GM23338 (cell line): ENCODE data around the gene CAMK1. TPM values are rescaled to one million over a fixed set of nuclear protein-coding genes. Genes with fewer than 3 reads are reported as not detected.

ENCODE experiments used
- ATAC-seq: fragments of 200-7000 bp; cut with Tn5 transposase; 3 replicates; pipeline ENCODE4 v1.9.1; 2020
- DNase-seq: peaks from one replicate; pipeline ENCODE4 v3.0.0-alpha.2; 2015; ENCODE audit warnings: low spot score
- H2AFZ ChIP-seq: fragments of 200-600 bp; sonication (generic); 2 replicates; pipeline ENCODE4 v1.8.0; 2016; ENCODE audit warnings: antibody characterized with exemption, mild to moderate bottlenecking, moderate library complexity
- H3F3A ChIP-seq: fragments of 200-600 bp; sonication (generic); replicated peaks from 2 replicates; pipeline ENCODE4 v1.8.0; 2017; ENCODE audit warnings: antibody characterized with exemption, mixed run types, low read depth
- H3K27ac ChIP-seq: fragments of 200-600 bp; sonication (generic); 2 replicates; pipeline ENCODE4 v1.6.1; 2016; ENCODE audit warnings: low read depth
- H3K27me3 ChIP-seq: fragments of 200-600 bp; sonication (generic); 2 replicates; pipeline ENCODE4 v1.8.0; 2016; ENCODE audit warnings: mild to moderate bottlenecking, mixed run types, moderate library complexity; ENCODE audit not compliant: insufficient read depth
- H3K36me3 ChIP-seq: fragments of 200-600 bp; sonication (generic); 2 replicates; pipeline ENCODE4 v1.8.0; 2016; ENCODE audit warnings: mild to moderate bottlenecking; ENCODE audit not compliant: insufficient read depth
- H3K4me1 ChIP-seq: fragments of 200-600 bp; sonication (generic); 2 replicates; pipeline ENCODE4 v1.8.0; 2016; ENCODE audit warnings: mild to moderate bottlenecking, moderate library complexity; ENCODE audit not compliant: insufficient read depth
- H3K4me2 ChIP-seq: fragments of 200-600 bp; sonication (generic); 2 replicates; pipeline ENCODE4 v1.7.1; 2017; ENCODE audit warnings: mixed run types
- H3K4me3 ChIP-seq: fragments of 200-600 bp; sonication (generic); 2 replicates; pipeline ENCODE4 v1.6.1; 2016; ENCODE audit warnings: mixed run types
- H3K79me2 ChIP-seq: fragments of 200-600 bp; sonication (generic); replicated peaks from 2 replicates; pipeline ENCODE4 v1.8.0; 2017; ENCODE audit warnings: mild to moderate bottlenecking; ENCODE audit not compliant: insufficient read depth
- H3K9me2 ChIP-seq: fragments of 200-600 bp; sonication (generic); 2 replicates; pipeline ENCODE4 v1.8.0; 2017; ENCODE audit not compliant: insufficient read depth
- H4K20me1 ChIP-seq: fragments of 200-600 bp; sonication (generic); replicated peaks from 2 replicates; pipeline ENCODE4 v1.8.0; 2017; ENCODE audit warnings: mild to moderate bottlenecking; ENCODE audit not compliant: insufficient read depth
- H3K27ac Mint-ChIP-seq: 2 replicates; pipeline ENCODE4 v1.8.0; 2020; ENCODE audit warnings: inconsistent platforms, mild to moderate bottlenecking, moderate library complexity, mixed read lengths
- H3K27me3 Mint-ChIP-seq: 3 replicates; pipeline ENCODE4 v1.8.0; 2022; ENCODE audit warnings: low read depth, mild to moderate bottlenecking, moderate library complexity, mixed read lengths, inconsistent platforms; ENCODE audit not compliant: insufficient read depth, poor library complexity
- H3K36me3 Mint-ChIP-seq: 3 replicates; pipeline ENCODE4 v1.8.0; 2021; ENCODE audit warnings: low read depth, mild to moderate bottlenecking, inconsistent platforms, moderate library complexity, mixed read lengths
- H3K4me1 Mint-ChIP-seq: 3 replicates; pipeline ENCODE4 v1.8.0; 2020; ENCODE audit warnings: mild to moderate bottlenecking, inconsistent platforms, mixed read lengths
- H3K4me3 Mint-ChIP-seq: 3 replicates; pipeline ENCODE4 v1.8.0; 2021; ENCODE audit warnings: moderate library complexity, mild to moderate bottlenecking, inconsistent platforms, mixed read lengths
- H3K9me3 Mint-ChIP-seq: 3 replicates; pipeline ENCODE4 v1.8.0; 2020; ENCODE audit warnings: moderate library complexity, mild to moderate bottlenecking, inconsistent platforms, mixed read lengths
- CREB1 ChIP-seq: fragments of 250-450 bp; sonication (Bioruptor Pico); IDR thresholded peaks from 2 replicates; pipeline ENCODE4 v1.5.0; 2020; ENCODE audit warnings: low read depth, mild to moderate bottlenecking, moderate library complexity
- EZH2 ChIP-seq: fragments of 200-600 bp; sonication (generic); IDR thresholded peaks from one replicate; pipeline ENCODE4 v1.8.0; 2017; ENCODE audit warnings: antibody characterized with exemption, mild to moderate bottlenecking, low read depth; ENCODE audit not compliant: unreplicated experiment
- EZH2phosphoT487 ChIP-seq: fragments of 200-600 bp; sonication (generic); IDR thresholded peaks from one replicate; pipeline ENCODE4 v1.8.1; 2018; ENCODE audit warnings: antibody characterized with exemption; ENCODE audit not compliant: unreplicated experiment
- JUNB ChIP-seq: IDR thresholded peaks from one replicate; pipeline ENCODE4 v1.6.1; 2016; ENCODE audit warnings: antibody characterized with exemption; ENCODE audit not compliant: unreplicated experiment
- NANOG ChIP-seq: IDR thresholded peaks from 2 replicates; pipeline ENCODE4 v1.6.1; 2016; ENCODE audit warnings: antibody characterized with exemption, borderline replicate concordance
- POLR2AphosphoS5 ChIP-seq: IDR thresholded peaks from 2 replicates; pipeline ENCODE4 v1.6.1; 2016; ENCODE audit warnings: antibody characterized with exemption, low read depth
- REST ChIP-seq: IDR thresholded peaks from one replicate; pipeline ENCODE4 v1.6.1; 2018; ENCODE audit warnings: antibody characterized with exemption; ENCODE audit not compliant: unreplicated experiment
- STAT1 ChIP-seq: IDR thresholded peaks from one replicate; pipeline ENCODE4 v1.6.1; 2016; ENCODE audit warnings: antibody characterized with exemption; ENCODE audit not compliant: unreplicated experiment
- ZNF114 ChIP-seq: fragments of 250-450 bp; sonication (Bioruptor Pico); IDR thresholded peaks from 2 replicates; pipeline ENCODE4 v1.5.0; 2020; ENCODE audit warnings: mild to moderate bottlenecking, moderate library complexity
- ZNF331 ChIP-seq: fragments of 250-450 bp; sonication (Bioruptor Pico); IDR thresholded peaks from 2 replicates; pipeline ENCODE4 v1.5.0; 2020; ENCODE audit warnings: low read depth, mild to moderate bottlenecking, moderate library complexity
- polyA plus RNA-seq: library from polyadenylated mRNA; unstranded; fragments of >200 nt; fragmentation: Nextera tagmentation; extraction: Ambion mirVana; gene quantifications from 2 replicates; pipeline ENCODE4 v1.2.1, GENCODE V29; 2016
- total RNA-seq: library from RNA; depleted of rRNA; stranded (reverse); fragments of >200 nt; shearing (Covaris generic); gene quantifications from 2 replicates; pipeline ENCODE4 v1.2.3, GENCODE V29; 2014
- TF ChIP-seq, protein P1 (sequence below): IDR thresholded peaks from 2 replicates; pipeline ENCODE4 v1.6.1; 2016; ENCODE audit warnings: antibody characterized with exemption
- TF ChIP-seq, protein P2 (sequence below), 2 experiments: fragments of 200-600 bp in 1 of 2; sonication (generic) in 1 of 2; conservative IDR thresholded peaks; 2 replicates each; pipeline versions ENCODE4 v1.5.1 to v1.6.1; 2016 to 2017; ENCODE audit warnings: antibody characterized with exemption in 2 of 2, low read depth in 2 of 2, mild to moderate bottlenecking in 2 of 2, moderate library complexity in 1 of 2
- TF ChIP-seq, protein P3 (sequence below): fragments of 250-450 bp; sonication (Bioruptor Pico); IDR thresholded peaks from 2 replicates; pipeline ENCODE4 v1.5.0; 2020; ENCODE audit warnings: mild to moderate bottlenecking, moderate library complexity

CAMK1 gene
- total and polyA plus RNA-seq, 2 experiments from 2014 or later: 4.4 TPM

GRCh38 chr3:9739181-9739580, 30.6 kb downstream of the CAMK1 start:
- H3K36me3 Mint-ChIP-seq: peaks cover 85% of the 10 kb centered on the region
- no peak overlapping the region for H3K4me3 ChIP-seq
- H3F3A ChIP-seq: no peaks in the 10 kb centered on the region; the same call in 1 of the 2 replicates
- no peak overlapping the region; the same call in 2 of the 3 replicates for H3K4me3 Mint-ChIP-seq
- H3K36me3 ChIP-seq: peaks cover 57% of the 10 kb centered on the region
- peaks cover 3% of the 10 kb centered on the region for H3K27me3 Mint-ChIP-seq
- H3K4me1 Mint-ChIP-seq: no peaks in the 10 kb centered on the region
- H4K20me1 ChIP-seq: peaks cover 20% of the 10 kb centered on the region
- no peak for ATAC-seq
- no peak overlapping the region for H3K4me2 ChIP-seq
- H3K79me2 ChIP-seq: peaks cover 23% of the 10 kb centered on the region
- no peak overlapping the region for H3K27ac ChIP-seq
- H3K9me2 ChIP-seq: no peaks in the 10 kb centered on the region
- DNase-seq: no peak
- no peaks in the 10 kb centered on the region for H3K9me3 Mint-ChIP-seq
- no peak overlapping the region for H2AFZ ChIP-seq
- no peaks in the 10 kb centered on the region for H3K4me1 ChIP-seq
- TF ChIP-seq NANOG: no peak
- TF ChIP-seq ZNF114 (CRISPR knock-in tag): no peak
- no peak for TF ChIP-seq REST
- no peak for TF ChIP-seq JUNB
- TF ChIP-seq, protein P1, sequence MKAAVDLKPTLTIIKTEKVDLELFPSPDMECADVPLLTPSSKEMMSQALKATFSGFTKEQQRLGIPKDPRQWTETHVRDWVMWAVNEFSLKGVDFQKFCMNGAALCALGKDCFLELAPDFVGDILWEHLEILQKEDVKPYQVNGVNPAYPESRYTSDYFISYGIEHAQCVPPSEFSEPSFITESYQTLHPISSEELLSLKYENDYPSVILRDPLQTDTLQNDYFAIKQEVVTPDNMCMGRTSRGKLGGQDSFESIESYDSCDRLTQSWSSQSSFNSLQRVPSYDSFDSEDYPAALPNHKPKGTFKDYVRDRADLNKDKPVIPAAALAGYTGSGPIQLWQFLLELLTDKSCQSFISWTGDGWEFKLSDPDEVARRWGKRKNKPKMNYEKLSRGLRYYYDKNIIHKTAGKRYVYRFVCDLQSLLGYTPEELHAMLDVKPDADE: no peak
- TF ChIP-seq POLR2AphosphoS5: no peak
- TF ChIP-seq, protein P2, sequence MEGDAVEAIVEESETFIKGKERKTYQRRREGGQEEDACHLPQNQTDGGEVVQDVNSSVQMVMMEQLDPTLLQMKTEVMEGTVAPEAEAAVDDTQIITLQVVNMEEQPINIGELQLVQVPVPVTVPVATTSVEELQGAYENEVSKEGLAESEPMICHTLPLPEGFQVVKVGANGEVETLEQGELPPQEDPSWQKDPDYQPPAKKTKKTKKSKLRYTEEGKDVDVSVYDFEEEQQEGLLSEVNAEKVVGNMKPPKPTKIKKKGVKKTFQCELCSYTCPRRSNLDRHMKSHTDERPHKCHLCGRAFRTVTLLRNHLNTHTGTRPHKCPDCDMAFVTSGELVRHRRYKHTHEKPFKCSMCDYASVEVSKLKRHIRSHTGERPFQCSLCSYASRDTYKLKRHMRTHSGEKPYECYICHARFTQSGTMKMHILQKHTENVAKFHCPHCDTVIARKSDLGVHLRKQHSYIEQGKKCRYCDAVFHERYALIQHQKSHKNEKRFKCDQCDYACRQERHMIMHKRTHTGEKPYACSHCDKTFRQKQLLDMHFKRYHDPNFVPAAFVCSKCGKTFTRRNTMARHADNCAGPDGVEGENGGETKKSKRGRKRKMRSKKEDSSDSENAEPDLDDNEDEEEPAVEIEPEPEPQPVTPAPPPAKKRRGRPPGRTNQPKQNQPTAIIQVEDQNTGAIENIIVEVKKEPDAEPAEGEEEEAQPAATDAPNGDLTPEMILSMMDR (conservative IDR thresholded peaks at IDR 0.05; ENCODE audit: low read depth in 2 of 2): no peak
- TF ChIP-seq CREB1 (CRISPR knock-in tag): no peak
- TF ChIP-seq, protein P3, sequence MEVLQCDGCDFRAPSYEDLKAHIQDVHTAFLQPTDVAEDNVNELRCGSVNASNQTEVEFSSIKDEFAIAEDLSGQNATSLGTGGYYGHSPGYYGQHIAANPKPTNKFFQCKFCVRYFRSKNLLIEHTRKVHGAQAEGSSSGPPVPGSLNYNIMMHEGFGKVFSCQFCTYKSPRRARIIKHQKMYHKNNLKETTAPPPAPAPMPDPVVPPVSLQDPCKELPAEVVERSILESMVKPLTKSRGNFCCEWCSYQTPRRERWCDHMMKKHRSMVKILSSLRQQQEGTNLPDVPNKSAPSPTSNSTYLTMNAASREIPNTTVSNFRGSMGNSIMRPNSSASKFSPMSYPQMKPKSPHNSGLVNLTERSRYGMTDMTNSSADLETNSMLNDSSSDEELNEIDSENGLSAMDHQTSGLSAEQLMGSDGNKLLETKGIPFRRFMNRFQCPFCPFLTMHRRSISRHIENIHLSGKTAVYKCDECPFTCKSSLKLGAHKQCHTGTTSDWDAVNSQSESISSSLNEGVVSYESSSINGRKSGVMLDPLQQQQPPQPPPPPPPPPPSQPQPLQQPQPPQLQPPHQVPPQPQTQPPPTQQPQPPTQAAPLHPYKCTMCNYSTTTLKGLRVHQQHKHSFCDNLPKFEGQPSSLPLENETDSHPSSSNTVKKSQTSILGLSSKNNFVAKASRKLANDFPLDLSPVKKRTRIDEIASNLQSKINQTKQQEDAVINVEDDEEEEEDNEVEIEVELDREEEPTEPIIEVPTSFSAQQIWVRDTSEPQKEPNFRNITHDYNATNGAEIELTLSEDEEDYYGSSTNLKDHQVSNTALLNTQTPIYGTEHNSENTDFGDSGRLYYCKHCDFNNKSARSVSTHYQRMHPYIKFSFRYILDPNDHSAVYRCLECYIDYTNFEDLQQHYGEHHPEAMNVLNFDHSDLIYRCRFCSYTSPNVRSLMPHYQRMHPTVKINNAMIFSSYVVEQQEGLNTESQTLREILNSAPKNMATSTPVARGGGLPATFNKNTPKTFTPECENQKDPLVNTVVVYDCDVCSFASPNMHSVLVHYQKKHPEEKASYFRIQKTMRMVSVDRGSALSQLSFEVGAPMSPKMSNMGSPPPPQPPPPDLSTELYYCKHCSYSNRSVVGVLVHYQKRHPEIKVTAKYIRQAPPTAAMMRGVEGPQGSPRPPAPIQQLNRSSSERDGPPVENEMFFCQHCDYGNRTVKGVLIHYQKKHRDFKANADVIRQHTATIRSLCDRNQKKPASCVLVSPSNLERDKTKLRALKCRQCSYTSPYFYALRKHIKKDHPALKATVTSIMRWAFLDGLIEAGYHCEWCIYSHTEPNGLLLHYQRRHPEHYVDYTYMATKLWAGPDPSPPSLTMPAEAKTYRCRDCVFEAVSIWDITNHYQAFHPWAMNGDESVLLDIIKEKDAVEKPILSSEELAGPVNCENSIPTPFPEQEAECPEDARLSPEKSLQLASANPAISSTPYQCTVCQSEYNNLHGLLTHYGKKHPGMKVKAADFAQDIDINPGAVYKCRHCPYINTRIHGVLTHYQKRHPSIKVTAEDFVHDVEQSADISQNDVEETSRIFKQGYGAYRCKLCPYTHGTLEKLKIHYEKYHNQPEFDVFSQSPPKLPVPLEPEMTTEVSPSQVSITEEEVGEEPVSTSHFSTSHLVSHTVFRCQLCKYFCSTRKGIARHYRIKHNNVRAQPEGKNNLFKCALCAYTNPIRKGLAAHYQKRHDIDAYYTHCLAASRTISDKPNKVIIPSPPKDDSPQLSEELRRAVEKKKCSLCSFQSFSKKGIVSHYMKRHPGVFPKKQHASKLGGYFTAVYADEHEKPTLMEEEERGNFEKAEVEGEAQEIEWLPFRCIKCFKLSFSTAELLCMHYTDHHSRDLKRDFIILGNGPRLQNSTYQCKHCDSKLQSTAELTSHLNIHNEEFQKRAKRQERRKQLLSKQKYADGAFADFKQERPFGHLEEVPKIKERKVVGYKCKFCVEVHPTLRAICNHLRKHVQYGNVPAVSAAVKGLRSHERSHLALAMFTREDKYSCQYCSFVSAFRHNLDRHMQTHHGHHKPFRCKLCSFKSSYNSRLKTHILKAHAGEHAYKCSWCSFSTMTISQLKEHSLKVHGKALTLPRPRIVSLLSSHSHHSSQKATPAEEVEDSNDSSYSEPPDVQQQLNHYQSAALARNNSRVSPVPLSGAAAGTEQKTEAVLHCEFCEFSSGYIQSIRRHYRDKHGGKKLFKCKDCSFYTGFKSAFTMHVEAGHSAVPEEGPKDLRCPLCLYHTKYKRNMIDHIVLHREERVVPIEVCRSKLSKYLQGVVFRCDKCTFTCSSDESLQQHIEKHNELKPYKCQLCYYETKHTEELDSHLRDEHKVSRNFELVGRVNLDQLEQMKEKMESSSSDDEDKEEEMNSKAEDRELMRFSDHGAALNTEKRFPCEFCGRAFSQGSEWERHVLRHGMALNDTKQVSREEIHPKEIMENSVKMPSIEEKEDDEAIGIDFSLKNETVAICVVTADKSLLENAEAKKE (CRISPR knock-in tag): no peak
- no peak for TF ChIP-seq EZH2
- no peak for TF ChIP-seq EZH2phosphoT487
- TF ChIP-seq ZNF331 (CRISPR knock-in tag): no peak
- TF ChIP-seq STAT1: no peak
- no peaks in the 10 kb centered on the region for H3K27me3 ChIP-seq
- no peak overlapping the region for H3K27ac Mint-ChIP-seq
